OCI-M2 (cell line): ENCODE data around the gene CETP.
"Not testable (repeated sequence)": the region's sequence is repeated elsewhere in the genome, so short reads cannot be mapped to it uniquely, and the experiment has no call there.

ENCODE experiments used
- DNase-seq: peaks from one replicate; lab custom pipeline; 2025; ENCODE audit not compliant: unreplicated experiment; lab: John Stamatoyannopoulos, UW

Gene CETP

GRCh38 chr16:56997264-56997663 lies 35.5 kb downstream of the CETP start:
- no peak for DNase-seq

GRCh38 chr16:56997931-56998330 lies 36.2 kb downstream of the CETP start:
- no peak for DNase-seq

GRCh38 chr16:56998352-56998751 lies 36.6 kb downstream of the CETP start:
- no peak for DNase-seq

- no peak for DNase-seq
These were observed 37.1 kb downstream of the CETP start for GRCh38 chr16:56998861-56999260.

GRCh38 chr16:56999409-57000270 lies 37.9 kb downstream of the CETP start:
- DNase-seq = no peak

- DNase-seq = no peak
These were observed 38.7 kb downstream of the CETP start for GRCh38 chr16:57000271-57001025.

GRCh38 chr16:57001026-57001679 lies 39.4 kb downstream of the CETP start:
- DNase-seq = no peak

- DNase-seq = peak; percentile 31
These were observed 42.0 kb downstream of the CETP start for GRCh38 chr16:57003439-57004386.

- DNase-seq = no peak
These were observed 42.9 kb downstream of the CETP start for GRCh38 chr16:57004387-57005250.

- not testable (repeated sequence) for DNase-seq
These were observed 43.8 kb downstream of the CETP start for GRCh38 chr16:57005597-57005996.

- DNase-seq = no peak
These were observed 45.3 kb downstream of the CETP start for GRCh38 chr16:57007050-57007449.

- no peak for DNase-seq
These were observed 45.8 kb downstream of the CETP start for GRCh38 chr16:57007530-57007929.

- DNase-seq = no peak
These were observed 46.7 kb downstream of the CETP start for GRCh38 chr16:57008440-57008839.

GRCh38 chr16:57009643-57010170 lies 48.0 kb downstream of the CETP start:
- no peak for DNase-seq

- DNase-seq = no peak
These were observed 50.6 kb downstream of the CETP start for GRCh38 chr16:57012353-57012752.

GRCh38 chr16:57013229-57013628 lies 51.5 kb downstream of the CETP start:
- no peak for DNase-seq

- DNase-seq = no peak
These were observed 52.2 kb downstream of the CETP start for GRCh38 chr16:57013902-57014301.

- no peak for DNase-seq
These were observed 54.6 kb downstream of the CETP start for GRCh38 chr16:57016301-57016700.

- DNase-seq = no peak
These were observed 55.1 kb downstream of the CETP start for GRCh38 chr16:57016831-57017230.
